GM21515 (cell line): Measurements from ENCODE around the gene GRM8.

Experiments used
- ATAC-seq: cut with Tn5 transposase; IDR thresholded peaks from one replicate; pipeline ENCODE4 v1.9.1; 2021; ENCODE audit not compliant: unreplicated experiment

GRM8 gene

DNA sequence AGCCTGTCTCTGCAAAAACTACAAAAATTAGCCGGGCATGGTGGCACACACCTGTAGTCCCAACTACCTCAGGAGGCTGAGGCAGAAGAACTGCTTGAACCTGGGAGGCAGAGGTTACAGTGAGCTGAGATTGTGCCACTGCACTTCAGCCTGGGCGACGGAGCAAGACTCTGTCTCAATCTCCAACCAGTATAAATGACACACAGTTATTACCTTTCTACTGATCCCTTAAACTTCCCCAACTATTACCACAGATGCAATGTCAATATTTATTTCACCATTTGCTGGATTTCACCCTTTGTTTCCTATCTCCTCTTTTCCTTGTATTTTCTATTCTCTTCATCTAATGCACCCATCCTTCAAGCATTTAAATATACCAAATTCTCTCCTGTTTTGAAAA, 431.8 kb downstream of the GRM8 start:
- no peak for ATAC-seq

DNA sequence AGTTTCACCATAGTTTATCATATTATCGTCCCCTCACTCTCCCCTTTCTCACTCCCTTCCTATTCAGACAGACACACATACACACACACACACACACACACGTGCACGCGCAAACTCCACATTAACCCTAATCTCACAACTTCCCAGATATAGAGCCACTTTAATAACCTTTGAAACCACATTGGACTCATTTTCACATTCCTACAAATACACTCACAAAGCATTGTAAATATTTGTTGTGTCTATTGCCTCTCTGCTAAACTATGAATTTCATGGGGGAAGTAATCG, 433.6 kb downstream of the GRM8 start:
- ATAC-seq, result no peak

DNA sequence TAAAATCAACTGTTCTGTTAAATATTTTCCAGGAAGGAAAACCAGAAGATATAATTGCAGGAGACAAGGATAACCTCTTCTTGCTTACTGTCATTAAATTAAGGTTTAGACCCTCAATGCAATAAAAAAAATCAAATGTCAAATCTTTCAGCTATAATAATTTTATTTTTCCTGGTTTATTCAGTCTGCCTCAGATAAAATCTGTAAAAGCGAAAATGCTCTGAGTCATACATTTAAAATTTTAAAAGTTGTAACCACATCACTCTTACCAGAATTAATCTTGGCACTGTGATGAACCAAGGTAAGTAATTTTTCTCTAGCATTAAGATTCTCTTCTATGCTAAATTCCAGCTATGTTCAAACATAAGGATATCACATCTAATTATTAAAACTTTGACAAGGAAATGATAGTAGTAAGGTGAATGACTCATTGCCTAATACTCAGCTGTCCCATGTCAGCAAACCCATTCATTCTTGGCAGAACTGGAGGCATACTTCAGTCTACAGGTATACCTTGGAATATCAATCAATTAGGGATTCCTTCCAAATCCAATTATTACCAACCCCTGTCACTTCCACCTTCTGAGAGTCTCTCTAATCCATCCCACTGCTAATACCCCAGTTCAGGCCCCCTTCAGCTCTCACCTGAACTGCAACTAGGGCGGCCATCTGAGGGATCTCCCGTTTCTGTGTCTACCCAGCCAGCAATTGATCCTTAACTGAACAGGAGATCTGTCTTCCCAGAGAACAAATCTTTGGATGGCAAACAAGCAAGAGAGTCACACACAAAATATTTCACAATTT, 434.1 kb downstream of the GRM8 start:
- ATAC-seq, result no peak

DNA sequence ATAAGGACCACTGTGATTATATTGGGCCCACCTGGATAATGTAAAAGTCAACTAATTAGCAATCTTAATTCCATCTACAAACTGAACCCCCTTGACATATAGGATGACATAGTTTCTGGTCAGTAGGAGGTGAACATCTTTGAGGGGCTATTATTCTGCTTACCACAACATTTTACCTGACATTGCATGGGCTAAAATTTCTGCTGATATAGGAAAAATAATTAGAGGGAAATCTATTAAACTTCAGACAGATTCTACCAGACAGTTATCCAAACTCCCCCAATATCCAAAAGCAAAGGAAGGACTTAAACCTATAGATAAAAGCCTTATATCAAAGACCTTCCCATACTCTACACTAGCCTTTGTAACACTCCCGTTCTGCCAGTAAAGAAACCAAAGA, 443.6 kb downstream of the GRM8 start:
- no peak for ATAC-seq

DNA sequence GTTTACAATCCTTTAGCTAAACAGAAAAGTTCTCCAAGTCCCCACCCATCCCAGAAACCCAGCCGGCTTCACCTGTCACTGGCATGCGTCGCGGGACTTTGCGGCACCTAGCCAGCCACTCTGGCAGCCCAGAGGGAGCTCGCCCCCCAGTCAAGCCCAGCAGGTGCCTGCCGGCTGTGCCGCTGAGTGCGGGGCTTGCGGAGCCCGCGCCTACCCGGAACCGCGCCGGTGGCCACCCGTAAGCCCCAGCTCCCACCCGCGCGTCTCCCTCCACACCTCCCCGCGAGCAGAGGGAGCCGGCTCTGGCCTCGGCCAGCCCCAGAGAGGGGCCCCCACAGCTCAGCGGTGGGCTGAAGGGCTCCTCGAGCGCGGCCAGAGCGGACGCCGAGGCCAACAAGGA, 446.1 kb downstream of the GRM8 start:
- ATAC-seq, result no peak

DNA sequence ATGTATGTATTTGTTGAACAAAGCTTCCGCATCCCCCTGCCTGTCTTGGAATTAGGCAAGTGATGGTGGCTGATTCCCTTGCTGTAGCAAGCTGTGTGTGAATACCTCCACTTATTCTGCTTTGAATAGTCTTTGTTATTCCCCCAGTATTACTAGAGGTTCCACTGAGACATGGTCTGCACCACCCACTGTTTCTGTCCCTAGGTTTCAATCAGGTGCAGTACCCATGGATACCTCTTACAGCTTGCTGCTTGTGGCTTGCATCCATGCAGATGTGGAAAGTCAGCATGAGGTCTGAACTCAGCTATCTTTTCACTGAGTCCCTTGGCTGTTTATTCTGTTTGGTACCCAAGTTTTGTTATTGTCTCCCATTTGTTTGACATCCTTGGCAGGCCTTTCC, 447.4 kb downstream of the GRM8 start:
- ATAC-seq, result no peak

DNA sequence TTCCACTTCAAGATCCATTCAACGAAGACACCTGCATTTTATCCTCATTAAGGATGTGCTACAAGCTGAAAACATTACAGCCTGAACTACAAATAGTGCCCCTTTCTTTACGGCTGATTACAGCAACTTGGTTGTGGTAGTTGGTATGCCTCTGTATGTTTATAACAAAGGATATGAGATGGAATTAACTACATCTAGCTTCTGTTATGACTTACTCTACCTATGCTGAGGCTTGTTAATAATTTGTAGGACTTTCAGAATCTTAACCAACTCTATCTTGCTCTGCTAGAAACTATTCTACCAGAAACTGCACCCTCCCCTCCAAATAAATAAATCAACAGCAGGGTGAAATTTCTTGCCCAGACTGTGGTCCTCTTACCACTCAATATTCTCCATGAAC, 448.1 kb downstream of the GRM8 start:
- ATAC-seq, result no peak

DNA sequence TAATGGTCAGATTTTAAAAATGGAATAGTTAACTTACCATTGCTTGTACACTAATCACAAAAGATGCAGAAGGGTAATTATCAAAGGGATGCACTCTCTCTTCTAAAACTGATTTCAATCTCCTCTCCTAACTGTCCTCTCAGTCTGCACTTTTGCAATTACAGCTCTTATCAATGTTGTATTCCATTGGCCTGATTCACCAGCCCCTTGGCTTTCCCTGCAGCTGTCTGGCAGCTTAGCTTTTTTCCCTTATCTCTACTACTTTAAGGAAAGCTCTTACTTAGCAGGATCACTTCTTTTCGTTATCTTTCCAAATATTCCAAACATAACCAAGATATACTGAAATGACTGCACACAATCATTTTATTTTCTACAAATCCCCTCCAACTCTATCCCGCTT, 448.8 kb downstream of the GRM8 start:
- no peak for ATAC-seq

DNA sequence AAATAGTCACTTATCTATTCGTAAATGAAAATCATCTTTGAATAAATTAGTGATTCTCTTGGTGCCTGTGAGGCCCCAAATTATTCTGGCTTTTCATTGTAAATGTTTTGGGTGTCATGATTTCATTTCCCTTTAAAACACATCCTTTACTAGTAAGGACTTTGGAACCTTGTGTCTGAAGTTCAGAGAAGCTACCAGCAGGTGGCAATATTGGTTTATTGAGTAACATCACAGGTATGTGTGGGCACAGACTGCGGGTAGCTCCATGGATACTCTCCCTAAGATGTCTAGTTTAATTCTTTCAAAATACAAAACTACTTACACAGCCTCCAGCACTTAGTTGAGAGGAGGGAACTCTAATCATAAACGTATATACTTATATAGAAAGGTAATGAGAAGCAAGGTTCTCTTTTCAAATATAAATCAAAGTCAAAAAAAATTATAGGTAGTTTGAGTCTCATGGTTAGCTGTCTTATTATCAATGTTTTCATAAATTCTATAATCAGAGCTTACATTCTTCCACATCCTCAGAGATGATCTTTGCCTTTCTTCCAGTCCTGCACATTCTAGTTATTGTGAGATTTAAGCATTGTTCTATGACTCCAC, 449.6 kb downstream of the GRM8 start:
- peak; percentile 97 for ATAC-seq

DNA sequence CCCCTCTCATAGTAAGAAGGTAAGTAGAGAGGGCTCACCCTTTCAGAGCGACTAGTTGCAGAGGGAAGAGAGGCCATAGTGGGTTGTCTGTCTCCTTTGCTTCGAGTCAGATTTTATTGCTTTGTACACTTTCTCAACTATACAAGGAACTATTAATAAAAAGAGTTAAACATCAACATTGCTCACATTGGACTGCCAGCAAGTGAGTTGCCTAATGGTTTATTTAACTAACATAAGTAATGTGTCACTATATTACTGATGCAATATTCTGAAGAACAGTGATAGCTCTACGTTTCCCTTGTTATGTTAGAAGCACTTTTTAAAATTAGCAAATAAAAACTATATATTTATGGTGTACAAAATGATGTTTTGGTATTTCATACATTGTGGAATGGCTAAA, 451.0 kb downstream of the GRM8 start:
- no peak for ATAC-seq

DNA sequence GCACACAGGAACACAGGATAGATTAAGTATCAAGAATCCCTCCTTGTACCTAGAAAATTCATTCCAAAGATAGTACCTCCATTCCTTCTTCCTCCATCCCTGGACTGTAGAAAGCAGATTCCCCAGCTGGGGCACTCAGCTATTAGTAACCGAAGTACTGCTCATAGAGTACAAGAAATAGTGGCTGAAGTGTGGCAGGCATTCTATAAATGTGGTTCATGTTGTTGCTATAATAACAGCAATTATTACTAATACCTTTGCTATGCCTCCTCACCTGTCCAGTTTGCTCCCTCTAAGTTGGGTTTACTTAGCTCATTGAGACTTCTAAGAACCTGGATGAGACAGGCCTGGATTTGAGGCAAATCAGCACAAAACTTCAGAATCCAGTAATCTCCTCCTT, 453.2 kb downstream of the GRM8 start:
- no peak for ATAC-seq

DNA sequence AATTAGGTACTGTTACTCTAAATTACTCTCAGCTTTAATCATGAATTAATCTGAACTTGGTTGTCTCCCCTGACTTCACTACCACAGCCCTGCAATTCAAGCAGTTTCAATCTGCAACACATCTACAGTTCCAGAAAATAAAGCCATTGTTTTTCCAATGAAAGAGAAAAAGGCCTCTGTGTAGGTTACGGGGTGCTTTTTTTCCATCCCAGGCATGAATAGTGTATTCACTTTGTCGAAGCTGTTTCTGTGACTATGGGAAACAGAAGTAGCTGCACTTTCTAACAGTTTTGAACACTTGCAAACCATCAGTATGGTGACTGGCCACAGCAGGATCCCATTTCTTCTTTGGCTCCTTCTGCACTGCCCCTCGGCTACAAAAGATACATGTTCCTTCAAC, 460.2 kb downstream of the GRM8 start:
- no peak for ATAC-seq

DNA sequence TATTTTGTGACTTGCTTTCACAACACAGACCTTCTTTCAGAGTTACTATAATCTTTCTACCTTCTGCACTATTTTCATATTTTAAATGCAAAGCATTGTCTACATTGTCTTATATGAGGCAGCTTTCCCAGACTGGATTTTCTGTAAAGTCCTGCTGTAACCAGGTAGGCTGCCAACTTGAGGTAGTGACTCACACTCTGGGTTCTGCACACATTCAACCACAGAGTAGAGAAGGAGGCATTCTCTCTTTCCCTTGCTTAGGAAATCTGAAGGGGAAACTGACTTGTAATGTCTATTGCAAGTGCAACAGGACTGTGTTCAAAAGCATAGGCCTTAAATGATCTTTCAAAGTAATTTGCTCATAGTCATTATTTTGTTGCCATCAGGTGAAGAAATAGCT, 461.4 kb downstream of the GRM8 start:
- ATAC-seq, result no peak

DNA sequence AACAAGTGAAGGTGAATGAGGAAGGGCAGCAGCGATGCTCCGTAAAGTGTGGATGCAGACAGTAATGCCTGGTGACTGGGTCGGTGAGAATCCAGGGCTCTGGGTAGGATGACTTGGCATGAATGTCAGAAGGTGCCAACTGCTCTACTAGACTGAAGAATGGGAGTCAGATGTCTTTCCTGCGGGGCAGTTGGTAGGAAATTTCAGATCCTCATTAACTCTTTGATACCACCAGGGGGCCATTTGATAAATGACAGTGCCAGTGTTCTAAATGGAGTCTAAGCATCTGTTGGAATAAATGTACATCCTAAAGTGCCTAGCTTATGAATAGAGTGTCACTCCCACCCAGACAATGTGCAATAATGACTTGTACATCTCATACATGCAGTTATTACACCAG, 462.0 kb downstream of the GRM8 start:
- ATAC-seq, result no peak

DNA sequence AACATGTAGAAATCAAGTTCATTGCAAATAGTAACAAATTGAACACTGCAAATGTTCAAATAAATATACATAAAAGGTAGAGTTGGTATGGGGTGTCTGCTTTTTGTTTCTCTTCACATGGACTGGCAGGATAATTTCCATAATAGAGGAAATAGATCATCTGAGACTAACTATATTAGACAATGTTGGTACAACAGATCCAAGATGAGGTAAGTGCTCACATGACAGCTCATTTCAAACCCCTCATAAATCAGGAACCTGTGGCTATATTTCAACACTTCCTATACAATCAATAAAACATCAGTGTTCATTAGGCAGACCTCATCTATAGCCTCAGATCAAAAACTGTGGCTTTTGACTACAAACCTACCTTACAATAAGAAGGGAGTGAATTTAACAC, 469.1 kb downstream of the GRM8 start:
- ATAC-seq, result no peak

DNA sequence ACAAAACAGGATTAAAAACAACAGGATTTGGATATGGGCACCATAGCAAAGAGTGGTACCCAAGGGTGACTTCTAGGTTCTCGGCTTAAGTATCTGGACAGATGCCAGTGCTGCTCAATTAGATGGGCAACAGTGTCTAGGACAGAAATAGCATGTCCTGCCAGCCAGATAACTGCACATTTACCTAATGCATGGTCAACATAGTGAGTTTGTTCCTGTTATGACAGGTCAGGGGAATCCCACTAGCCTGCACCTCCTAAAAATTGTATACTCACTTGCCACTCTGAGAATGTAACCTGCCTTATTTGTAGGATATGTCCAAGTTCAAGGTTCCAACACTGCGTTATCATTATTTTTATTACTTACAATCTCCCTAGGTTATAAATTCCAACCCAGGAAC, 471.7 kb downstream of the GRM8 start:
- ATAC-seq, result peak; percentile 55

DNA sequence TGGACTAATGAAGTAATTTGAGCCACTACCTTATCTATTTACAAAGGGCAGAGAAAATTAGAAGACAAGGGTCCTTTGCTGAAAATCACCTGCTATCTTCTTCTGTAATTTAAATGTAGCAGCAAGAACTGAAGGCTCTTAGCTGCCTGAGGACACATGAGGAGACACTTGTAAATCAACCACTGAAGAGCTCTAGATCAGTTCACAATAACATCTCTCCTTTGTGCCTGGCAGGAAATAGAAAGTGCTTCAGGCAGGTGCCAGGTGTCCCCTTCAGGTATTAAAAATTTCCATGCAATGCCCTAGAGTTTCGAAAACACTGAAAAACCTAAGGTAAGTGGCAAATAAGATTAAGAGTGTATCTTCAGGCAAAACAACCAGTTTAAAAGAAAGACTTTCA, 474.6 kb downstream of the GRM8 start:
- no peak for ATAC-seq

DNA sequence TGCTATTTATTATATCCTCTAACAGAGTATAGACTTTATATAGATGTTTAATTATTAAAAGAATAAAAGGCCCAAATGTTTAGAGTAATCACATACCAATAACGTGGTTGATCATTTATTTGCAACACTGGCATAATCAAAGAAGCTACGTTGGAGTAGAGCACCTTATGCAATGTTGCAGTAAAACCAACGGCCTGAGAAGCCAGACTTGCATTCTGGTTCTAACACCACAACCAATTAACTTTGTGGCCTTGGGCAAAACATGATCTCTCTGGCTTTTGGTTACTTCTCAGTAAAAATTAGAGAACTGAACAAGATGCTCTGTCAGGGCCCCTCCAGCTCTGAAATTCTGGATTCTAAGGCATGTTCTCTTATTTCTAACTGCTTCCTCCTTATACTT, 476.2 kb downstream of the GRM8 start:
- no peak for ATAC-seq

DNA sequence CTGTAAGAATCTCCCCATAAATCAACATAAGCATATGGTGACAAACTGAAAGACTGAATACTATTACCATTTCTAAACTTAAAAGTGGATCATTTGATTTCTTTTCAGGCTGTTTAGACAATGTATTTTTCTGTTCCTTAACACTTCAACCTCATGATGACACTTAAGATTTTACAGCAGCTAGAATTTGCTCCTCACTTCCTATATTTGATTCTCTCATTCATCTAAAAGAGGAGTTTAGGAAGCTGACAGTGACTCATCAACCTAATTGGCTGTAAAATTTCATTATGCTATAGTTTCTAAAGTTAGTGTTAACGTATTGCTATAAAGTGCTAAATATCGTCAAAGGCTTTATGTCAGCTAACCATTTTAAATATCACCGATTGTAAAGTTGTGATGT, 478.7 kb downstream of the GRM8 start:
- ATAC-seq, result no peak

DNA sequence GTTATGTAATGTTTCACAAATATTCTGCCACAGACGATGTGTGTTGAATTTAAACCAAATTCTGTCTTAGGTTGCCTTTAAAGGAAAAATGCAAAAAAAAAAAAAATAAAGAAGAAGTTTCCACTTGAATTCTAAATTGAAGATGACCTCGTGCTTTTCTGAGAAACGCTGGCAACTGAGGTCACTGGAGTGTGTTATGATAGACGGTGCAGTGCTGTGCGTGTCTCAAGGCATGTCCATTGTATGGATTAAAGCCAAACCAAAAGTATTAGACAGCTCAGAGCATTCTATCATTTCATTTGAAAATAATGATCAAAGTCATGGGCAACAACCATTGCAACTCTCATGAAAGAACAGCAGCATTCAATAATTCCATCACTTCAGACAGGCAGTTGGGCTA, 483.9 kb downstream of the GRM8 start:
- ATAC-seq, result no peak

DNA sequence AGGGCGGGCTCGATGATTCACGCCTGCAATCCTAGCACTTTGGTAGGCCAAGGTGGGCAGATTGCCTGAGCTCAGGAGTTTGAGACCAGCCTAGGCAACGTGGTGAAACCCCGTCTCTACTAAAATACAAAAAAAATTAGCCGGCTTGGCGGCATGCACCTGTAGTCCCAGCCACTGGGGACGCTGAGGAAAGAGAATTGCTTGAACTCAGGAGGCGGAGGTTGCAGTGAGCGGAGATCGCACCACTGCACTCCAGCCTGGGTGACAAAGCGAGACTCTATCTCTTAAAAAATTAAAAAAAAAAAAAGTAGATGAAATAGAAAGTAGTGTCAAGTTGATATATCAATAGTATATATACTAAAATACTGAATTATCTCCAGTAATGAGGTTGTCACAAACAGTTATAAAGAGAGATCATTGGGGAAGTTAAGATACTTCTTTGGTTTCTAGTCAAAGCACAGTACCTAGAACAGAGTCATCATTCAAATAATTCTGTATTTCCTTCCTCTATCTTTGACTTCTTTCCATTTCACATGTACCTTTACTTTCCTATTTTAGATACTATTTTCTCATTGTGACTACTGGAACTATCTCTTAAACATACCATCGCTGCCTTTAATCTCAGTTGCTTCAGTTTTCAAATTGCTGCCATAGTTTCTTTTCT, 491.7 kb downstream of the GRM8 start:
- no peak for ATAC-seq

DNA sequence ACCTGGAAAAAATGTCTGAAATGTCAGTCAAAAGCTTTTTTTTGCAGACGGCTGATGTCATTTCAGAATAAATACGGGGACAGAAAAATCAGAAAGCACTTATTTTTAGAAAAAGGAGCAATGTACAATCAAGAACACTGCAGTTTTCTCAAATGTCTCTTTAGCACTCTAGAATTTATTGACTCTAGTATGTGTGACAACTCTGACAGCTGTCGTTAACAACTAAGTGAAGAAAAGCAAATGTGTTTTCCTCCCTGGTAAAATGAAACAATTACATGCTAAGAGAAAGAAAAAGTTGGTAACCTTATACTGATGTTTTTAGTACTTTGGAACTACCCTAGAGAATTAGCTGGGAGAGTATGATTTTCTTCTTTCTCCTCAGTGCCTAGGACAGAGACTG, 497.4 kb downstream of the GRM8 start:
- no peak for ATAC-seq
